Thyroid gland (tissue), 4 donors: ENCODE measurements around the gene LIN28B.
"Not testable (repeated sequence)": the region's sequence is repeated elsewhere in the genome, so short reads cannot be mapped to it uniquely, and the experiment has no call there.

Experiments
- CTCF ChIP-seq, 6 experiments: fragments of 200-600 bp in 3 of 6; fragments of 450-650 bp in 3 of 6; sonication (generic) in 3 of 6; IDR thresholded peaks; one replicate each; pipeline ENCODE4 v1.5.1; 2016 to 2019; ENCODE audit warnings: antibody characterized with exemption in 6 of 6, mild to moderate bottlenecking in 2 of 6, inconsistent platforms in 1 of 6, moderate library complexity in 1 of 6
- POLR2A ChIP-seq, 2 donors: fragments of 450-650 bp; IDR thresholded peaks; one replicate each; pipeline ENCODE4 v1.6.1; 2017; ENCODE audit warnings: antibody characterized with exemption in 2 of 2, mild to moderate bottlenecking in 2 of 2, moderate library complexity in 1 of 2

DNA sequence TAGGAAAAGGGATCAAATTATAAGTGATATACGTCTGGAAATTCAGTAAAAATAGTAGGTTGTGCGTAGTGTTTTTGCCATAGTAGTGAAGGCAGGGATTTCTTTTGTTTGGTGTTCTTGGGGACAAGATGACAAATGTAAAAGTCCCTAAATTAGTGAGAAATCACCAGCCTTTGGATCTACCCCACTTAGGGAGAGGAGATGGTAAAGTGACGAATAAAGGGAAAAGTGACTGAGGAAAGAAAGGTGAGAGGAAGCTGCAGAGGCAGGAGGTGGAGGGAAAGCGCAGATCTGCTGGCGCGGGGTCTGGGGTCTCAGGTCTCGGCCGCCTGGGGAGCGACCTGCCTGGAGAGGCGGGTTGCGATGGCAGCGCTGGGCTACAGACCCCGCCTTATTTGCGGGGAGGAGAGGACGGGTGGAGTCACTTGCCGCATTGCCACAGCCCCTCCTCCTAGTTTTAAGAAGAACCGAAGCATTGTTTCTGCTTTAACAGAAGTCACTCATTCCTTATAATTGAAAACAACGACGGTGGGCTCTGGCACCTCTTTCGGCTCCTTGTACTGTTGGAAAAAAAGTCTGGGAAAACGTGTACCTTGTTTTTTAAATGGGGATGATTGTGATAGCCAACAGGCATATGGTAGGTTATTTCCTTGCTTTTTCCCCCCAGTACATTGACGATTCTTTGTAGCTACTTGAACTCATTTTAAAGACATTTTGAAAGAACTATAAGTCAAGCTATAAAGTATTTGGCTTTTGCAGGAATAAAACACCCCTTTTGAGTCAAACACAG, 3.3 kb upstream of the LIN28B start:
- not testable (repeated sequence) for TF ChIP-seq CTCF, POLR2A (IDR thresholded peaks at IDR 0.05)
